Hepatocyte (in vitro differentiated cells): ENCODE measurements around the gene UNC45B. TPM values are rescaled to one million over a fixed set of nuclear protein-coding genes. Genes with fewer than 3 reads are reported as not detected.
"Not testable (repeated sequence)": the region's sequence is repeated elsewhere in the genome, so short reads cannot be mapped to it uniquely, and the experiment has no call there.

Experiments used
- DNase-seq: peaks from one replicate; pipeline ENCODE4 v3.0.0-alpha.2; 2016; ENCODE audit warnings: low spot score
- H2AFZ ChIP-seq: fragments of 200-600 bp; sonication (generic); 2 replicates; pipeline ENCODE4 v1.6.0; 2016; ENCODE audit warnings: antibody characterized with exemption, mild to moderate bottlenecking
- H3K27ac ChIP-seq: fragments of 200-600 bp; sonication (generic); 2 replicates; pipeline ENCODE4 v1.5.1; 2016; ENCODE audit warnings: mild to moderate bottlenecking
- H3K27me3 ChIP-seq: fragments of 200-600 bp; sonication (generic); 2 replicates; pipeline ENCODE4 v1.6.1; 2016
- H3K36me3 ChIP-seq: fragments of 200-600 bp; sonication (generic); replicated peaks from 2 replicates; pipeline ENCODE4 v1.5.1; 2016; ENCODE audit warnings: low read depth; ENCODE audit not compliant: insufficient read depth
- H3K4me1 ChIP-seq: fragments of 200-600 bp; sonication (generic); 2 replicates; pipeline ENCODE4 v1.5.1; 2016; ENCODE audit warnings: mild to moderate bottlenecking, moderate library complexity; ENCODE audit not compliant: insufficient read depth
- H3K4me2 ChIP-seq: fragments of 200-600 bp; sonication (generic); 2 replicates; pipeline ENCODE4 v1.6.0; 2016
- H3K4me3 ChIP-seq: fragments of 200-600 bp; sonication (generic); 2 replicates; pipeline ENCODE4 v1.5.1; 2016; ENCODE audit warnings: mild to moderate bottlenecking
- H3K79me2 ChIP-seq: fragments of 200-600 bp; sonication (generic); 2 replicates; pipeline ENCODE4 v1.6.0; 2017; ENCODE audit warnings: mild to moderate bottlenecking
- H3K9me2 ChIP-seq: fragments of 200-600 bp; sonication (generic); replicated peaks from 2 replicates; pipeline ENCODE4 v1.6.0; 2017; ENCODE audit warnings: mild to moderate bottlenecking; ENCODE audit not compliant: insufficient read depth
- H3K9me3 ChIP-seq: fragments of 200-600 bp; sonication (generic); 2 replicates; pipeline ENCODE4 v1.5.1; 2016; ENCODE audit warnings: low read depth, mild to moderate bottlenecking
- H4K20me1 ChIP-seq: fragments of 200-600 bp; sonication (generic); 2 replicates; pipeline ENCODE4 v1.6.0; 2016; ENCODE audit warnings: mild to moderate bottlenecking; ENCODE audit not compliant: insufficient read depth, poor library complexity, severe bottlenecking
- EZH2 ChIP-seq: fragments of 200-600 bp; sonication (generic); IDR thresholded peaks from 2 replicates; pipeline ENCODE4 v1.6.1; 2016; ENCODE audit warnings: antibody characterized with exemption, mild to moderate bottlenecking, borderline replicate concordance
- EZH2phosphoT487 ChIP-seq: fragments of 200-600 bp; sonication (generic); IDR thresholded peaks from one replicate; pipeline ENCODE4 v1.6.1; 2018; ENCODE audit warnings: antibody characterized with exemption, mild to moderate bottlenecking, low read depth, moderate library complexity; ENCODE audit not compliant: unreplicated experiment, severe bottlenecking
- WGBS: methylation state at CpG from one replicate; pipeline ENCODE4 v1.1.6; 2016; ENCODE audit warnings: low lambda C conversion rate; ENCODE audit errors: missing lambda C conversion rate; 5-methylcytosine and 5-hydroxymethylcytosine counted together
- polyA plus RNA-seq: library from polyadenylated mRNA; unstranded; fragments of >200 nt; fragmentation: Nextera tagmentation; extraction: Ambion mirVana; gene quantifications from 2 replicates; pipeline ENCODE4 v1.2.1, GENCODE V29; 2016
- total RNA-seq: library from RNA; depleted of rRNA; stranded (reverse); fragments of >200 nt; gene quantifications from 2 replicates; pipeline ENCODE4 v1.2.3, GENCODE V29; 2014
- TF ChIP-seq, protein P1 (sequence below): fragments of 200-600 bp; sonication (generic); IDR thresholded peaks from 2 replicates; pipeline ENCODE4 v1.5.1; 2016; ENCODE audit warnings: antibody characterized with exemption, mild to moderate bottlenecking; ENCODE audit not compliant: poor library complexity

The UNC45B gene
- total and polyA plus RNA-seq, 2 experiments from 2014 or later, result not detected

DNA sequence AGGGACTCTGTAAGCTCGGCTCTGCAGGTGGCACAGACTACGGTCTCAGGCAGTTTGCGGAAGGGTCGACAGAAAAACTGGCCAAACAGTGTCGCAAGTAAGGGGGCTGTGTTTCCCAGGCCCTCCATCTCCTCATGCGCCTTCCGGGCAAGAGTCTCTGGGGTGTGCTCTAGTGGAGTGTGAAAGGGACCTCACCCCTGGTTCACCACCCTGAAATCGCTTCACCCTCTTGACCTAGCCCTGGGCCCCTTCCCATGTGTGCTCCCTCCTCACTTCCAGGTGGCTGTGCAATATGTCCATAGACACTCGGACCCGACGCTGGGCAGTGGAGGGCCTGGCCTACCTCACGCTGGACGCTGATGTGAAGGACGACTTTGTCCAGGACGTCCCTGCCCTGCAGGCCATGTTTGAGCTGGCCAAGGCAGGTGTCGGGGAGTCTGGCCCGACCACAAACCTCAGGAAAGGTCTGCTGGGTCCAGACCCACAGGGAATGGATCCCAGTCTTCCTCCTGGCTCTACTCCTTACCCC lies 22.3 kb downstream of the UNC45B start:
- Histone ChIP-seq H3K9me2 (no peaks in the 10 kb centered on the region), H4K20me1 (no peaks in the 10 kb centered on the region), H3K4me3 (no peak overlapping the region), H3K9me3 (no peaks in the 10 kb centered on the region), H3K79me2 (no peaks in the 10 kb centered on the region), H3K27ac (no peak overlapping the region), H3K27me3 (peaks cover 3% of the 10 kb centered on the region), H3K4me1 (no peaks in the 10 kb centered on the region), H3K36me3 (no peaks in the 10 kb centered on the region), H2AFZ (no peak overlapping the region), H3K4me2 (no peak overlapping the region)
- TF ChIP-seq EZH2, result no peak
- no peak for TF ChIP-seq EZH2phosphoT487
- TF ChIP-seq, protein P1, sequence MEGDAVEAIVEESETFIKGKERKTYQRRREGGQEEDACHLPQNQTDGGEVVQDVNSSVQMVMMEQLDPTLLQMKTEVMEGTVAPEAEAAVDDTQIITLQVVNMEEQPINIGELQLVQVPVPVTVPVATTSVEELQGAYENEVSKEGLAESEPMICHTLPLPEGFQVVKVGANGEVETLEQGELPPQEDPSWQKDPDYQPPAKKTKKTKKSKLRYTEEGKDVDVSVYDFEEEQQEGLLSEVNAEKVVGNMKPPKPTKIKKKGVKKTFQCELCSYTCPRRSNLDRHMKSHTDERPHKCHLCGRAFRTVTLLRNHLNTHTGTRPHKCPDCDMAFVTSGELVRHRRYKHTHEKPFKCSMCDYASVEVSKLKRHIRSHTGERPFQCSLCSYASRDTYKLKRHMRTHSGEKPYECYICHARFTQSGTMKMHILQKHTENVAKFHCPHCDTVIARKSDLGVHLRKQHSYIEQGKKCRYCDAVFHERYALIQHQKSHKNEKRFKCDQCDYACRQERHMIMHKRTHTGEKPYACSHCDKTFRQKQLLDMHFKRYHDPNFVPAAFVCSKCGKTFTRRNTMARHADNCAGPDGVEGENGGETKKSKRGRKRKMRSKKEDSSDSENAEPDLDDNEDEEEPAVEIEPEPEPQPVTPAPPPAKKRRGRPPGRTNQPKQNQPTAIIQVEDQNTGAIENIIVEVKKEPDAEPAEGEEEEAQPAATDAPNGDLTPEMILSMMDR, result no peak
- WGBS, result 92% methylated on average over 17 of the region's 17 CpGs
- no peak for DNase-seq

DNA sequence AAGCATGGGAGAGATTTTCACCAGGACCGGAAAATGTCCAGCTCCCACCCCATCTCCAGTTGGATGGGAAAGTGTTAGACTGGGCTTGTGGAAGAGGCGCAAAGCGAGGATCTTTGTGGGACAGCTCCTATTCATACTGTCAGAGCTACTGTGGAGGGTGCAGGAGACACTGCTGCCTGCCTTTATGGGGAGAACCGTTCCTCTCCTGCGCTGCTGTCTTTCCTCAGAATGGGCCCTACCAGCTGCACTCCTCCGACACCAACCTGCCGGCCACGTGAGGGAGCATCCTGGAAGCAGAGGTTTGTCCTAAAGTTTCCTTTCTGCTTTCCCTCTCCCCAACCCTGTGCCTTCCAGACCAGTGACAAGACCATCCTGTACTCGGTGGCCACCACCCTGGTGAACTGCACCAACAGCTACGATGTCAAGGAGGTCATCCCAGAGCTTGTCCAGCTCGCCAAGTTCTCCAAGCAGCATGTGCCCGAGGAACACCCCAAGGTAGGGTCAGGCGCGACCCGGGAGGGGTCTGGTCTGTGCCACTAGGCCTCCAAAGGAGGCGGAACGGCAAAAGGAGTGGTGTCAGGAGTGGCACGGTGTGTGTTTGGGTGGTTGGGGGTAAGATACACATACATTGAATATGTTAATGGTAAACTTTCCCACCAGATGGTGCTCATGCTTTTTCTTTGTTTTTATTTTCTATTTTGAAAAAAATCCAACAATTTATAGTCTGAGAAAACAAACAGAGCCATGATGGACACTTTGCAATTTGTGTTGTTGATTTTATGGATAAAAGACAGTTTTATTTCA lies 23.6 kb downstream of the UNC45B start:
- WGBS, result 86% methylated on average over 18 of the region's 18 CpGs
- no peak for TF ChIP-seq EZH2
- TF ChIP-seq, protein P1, result no peak
- TF ChIP-seq EZH2phosphoT487, result no peak
- Histone ChIP-seq H3K27ac (no peak overlapping the region), H3K4me2 (no peak overlapping the region), H3K9me3 (no peaks in the 10 kb centered on the region), H2AFZ (no peak overlapping the region), H3K79me2 (no peaks in the 10 kb centered on the region), H4K20me1 (no peaks in the 10 kb centered on the region), H3K9me2 (no peaks in the 10 kb centered on the region), H3K36me3 (no peaks in the 10 kb centered on the region), H3K4me1 (no peaks in the 10 kb centered on the region), H3K27me3 (peaks cover 3% of the 10 kb centered on the region), H3K4me3 (no peak overlapping the region)
- DNase-seq, result no peak

DNA sequence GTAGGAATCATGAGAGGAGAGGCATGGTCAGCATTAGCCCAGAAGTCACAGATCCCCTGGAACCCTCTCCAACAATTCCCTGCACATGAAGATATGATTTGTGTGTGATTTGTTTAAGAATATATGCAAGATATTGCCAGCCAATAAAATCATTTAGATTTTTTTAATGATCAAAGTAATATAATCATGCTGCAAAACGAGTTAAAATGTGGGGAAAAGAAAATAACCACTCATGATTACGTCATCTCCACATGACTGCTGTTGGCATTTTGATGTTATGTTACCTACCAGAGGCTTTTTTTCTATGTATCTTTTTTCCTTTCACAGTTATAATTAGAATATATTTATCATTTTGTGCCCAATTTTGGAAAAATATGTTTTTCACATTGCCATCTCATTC lies 24.2 kb downstream of the UNC45B start:
- Histone ChIP-seq H3K36me3 (no peaks in the 10 kb centered on the region), H3K27me3 (peaks cover 3% of the 10 kb centered on the region), H2AFZ (no peak overlapping the region), H3K4me1 (no peaks in the 10 kb centered on the region), H3K27ac (no peak overlapping the region), H4K20me1 (no peaks in the 10 kb centered on the region), H3K4me3 (no peak overlapping the region), H3K4me2 (no peak overlapping the region), H3K9me2 (no peaks in the 10 kb centered on the region), H3K79me2 (no peaks in the 10 kb centered on the region), H3K9me3 (no peaks in the 10 kb centered on the region)
- no peak for TF ChIP-seq EZH2
- TF ChIP-seq, protein P1, result no peak
- TF ChIP-seq EZH2phosphoT487, result no peak
- WGBS, result 67% methylated on average over 2 of the region's 2 CpGs
- no peak for DNase-seq

DNA sequence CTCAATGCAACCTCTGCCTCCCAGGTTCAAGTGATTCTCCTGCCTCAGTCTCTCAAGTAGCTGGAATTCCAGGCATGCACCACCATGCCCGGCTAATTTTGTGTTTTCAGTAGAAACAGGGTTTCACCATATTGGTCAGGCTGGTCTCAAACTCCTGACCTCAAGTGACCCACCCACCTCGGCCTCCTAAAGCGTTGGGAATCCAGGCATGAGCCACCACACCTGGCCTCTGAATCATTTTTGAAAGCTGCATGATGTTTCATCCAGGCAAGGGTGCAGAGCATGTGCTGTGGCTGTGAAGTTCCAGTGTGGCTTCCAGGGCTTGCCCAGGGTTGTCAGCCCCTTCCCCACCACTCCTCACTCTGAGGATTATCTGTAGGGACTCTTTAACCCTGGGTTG lies 24.7 kb downstream of the UNC45B start:
- H3K9me2 ChIP-seq, H3K9me3 ChIP-seq, H3K4me3 ChIP-seq, H3K4me2 ChIP-seq, DNase-seq, H2AFZ ChIP-seq, H4K20me1 ChIP-seq, H3K79me2 ChIP-seq, H3K27me3 ChIP-seq, H3K27ac ChIP-seq, H3K4me1 ChIP-seq, H3K36me3 ChIP-seq: not testable (repeated sequence)
- WGBS, result 87% methylated on average over 3 of the region's 3 CpGs
